Neuronal stem cell (in vitro differentiated cells): ENCODE data around the gene DCDC1.

Source experiments
- DNase-seq: peaks from one replicate; pipeline ENCODE4 v3.0.0-alpha.2; 2013; ENCODE audit warnings: low spot score
- H2AFZ ChIP-seq: one replicate; pipeline ENCODE4 v1.6.1; 2013; ENCODE audit warnings: mild to moderate bottlenecking, low read length, inconsistent platforms
- H2AK5ac ChIP-seq: 2 replicates; pipeline ENCODE4 v1.6.1; 2013; ENCODE audit warnings: low read depth, mild to moderate bottlenecking, inconsistent platforms, low read length, moderate library complexity, mixed read lengths
- H2BK120ac ChIP-seq: 2 replicates; pipeline ENCODE4 v1.6.1; 2013; ENCODE audit warnings: low read depth, mild to moderate bottlenecking, inconsistent platforms, low read length, moderate library complexity, mixed read lengths
- H2BK12ac ChIP-seq: one replicate; pipeline ENCODE4 v1.6.1; 2013; ENCODE audit warnings: low read length, inconsistent platforms
- H2BK15ac ChIP-seq: 2 replicates; pipeline ENCODE4 v1.6.1; 2013; ENCODE audit warnings: mild to moderate bottlenecking, low read length, inconsistent platforms, mixed read lengths
- H2BK5ac ChIP-seq: one replicate; pipeline ENCODE4 v1.6.1; 2013; ENCODE audit warnings: inconsistent platforms, mild to moderate bottlenecking, low read length, moderate library complexity
- H3K14ac ChIP-seq: one replicate; pipeline ENCODE4 v1.6.1; 2013; ENCODE audit warnings: low read length, inconsistent platforms
- H3K18ac ChIP-seq: 2 replicates; pipeline ENCODE4 v1.6.1; 2013; ENCODE audit warnings: low read length, inconsistent platforms
- H3K23ac ChIP-seq: 2 replicates; pipeline ENCODE4 v1.6.1; 2013; ENCODE audit warnings: low read depth, mild to moderate bottlenecking, mixed read lengths, low read length, inconsistent platforms; ENCODE audit not compliant: poor library complexity
- H3K27ac ChIP-seq: replicated peaks from 3 replicates; pipeline ENCODE4 v1.5.1; 2013; ENCODE audit warnings: low read length, inconsistent platforms
- H3K27me3 ChIP-seq, 3 experiments: 2 replicates each; pipeline ENCODE4 v1.6.1; 2013; ENCODE audit warnings: low read length in 3 of 3, mild to moderate bottlenecking in 2 of 3, inconsistent platforms in 1 of 3, low read depth in 1 of 3, mixed read lengths in 1 of 3, moderate library complexity in 1 of 3; ENCODE audit not compliant: control insufficient read depth in 3 of 3, insufficient read depth in 3 of 3
- H3K36me3 ChIP-seq, 2 donors: replicated peaks in 1 of 2; 2 replicates each; pipeline ENCODE4 v1.6.1; 2013; ENCODE audit warnings: low read length in 2 of 2; ENCODE audit not compliant: control insufficient read depth in 2 of 2, insufficient read depth in 2 of 2
- H3K4ac ChIP-seq: 2 replicates; pipeline ENCODE4 v1.6.1; 2013; ENCODE audit warnings: inconsistent platforms, mild to moderate bottlenecking, low read length, moderate library complexity
- H3K4me1 ChIP-seq, 2 donors: 1 replicate in 1 of 2; 2 replicates in 1 of 2; pipeline ENCODE4 v1.6.1; 2013; ENCODE audit warnings: low read length in 2 of 2, low read depth in 1 of 2; ENCODE audit not compliant: control insufficient read depth in 2 of 2, insufficient read depth in 1 of 2
- H3K4me2 ChIP-seq: one replicate; pipeline ENCODE4 v1.6.1; 2013; ENCODE audit warnings: mild to moderate bottlenecking, low read length, inconsistent platforms; ENCODE audit not compliant: insufficient read depth, poor library complexity, severe bottlenecking
- H3K4me3 ChIP-seq, 2 donors: 2 replicates each; pipeline ENCODE4 v1.5.1; 2013; ENCODE audit warnings: low read length in 2 of 2, mild to moderate bottlenecking in 2 of 2, inconsistent platforms in 1 of 2, moderate library complexity in 1 of 2
- H3K79me1 ChIP-seq: one replicate; pipeline ENCODE4 v1.6.1; 2013; ENCODE audit warnings: low read depth, mild to moderate bottlenecking, inconsistent platforms, low read length, moderate library complexity
- H3K9ac ChIP-seq: one replicate; pipeline ENCODE4 v1.6.1; 2013; ENCODE audit warnings: mild to moderate bottlenecking, low read depth, low read length, inconsistent platforms; ENCODE audit not compliant: poor library complexity
- H3K9me3 ChIP-seq, 2 donors: replicated peaks in 1 of 2; 2 replicates each; pipeline versions ENCODE3 to v1.6.1; 2013; ENCODE audit warnings: low read length in 2 of 2, mild to moderate bottlenecking in 2 of 2, inconsistent platforms in 1 of 2, low read depth in 1 of 2, mixed read lengths in 1 of 2, moderate library complexity in 1 of 2; ENCODE audit not compliant: control insufficient read depth in 2 of 2, insufficient read depth in 1 of 2
- H4K8ac ChIP-seq: one replicate; pipeline ENCODE4 v1.6.1; 2013; ENCODE audit warnings: low read depth, mild to moderate bottlenecking, inconsistent platforms, low read length, moderate library complexity
- H4K91ac ChIP-seq: one replicate; pipeline ENCODE4 v1.6.1; 2013; ENCODE audit warnings: low read length, low read depth, mild to moderate bottlenecking, inconsistent platforms; ENCODE audit not compliant: poor library complexity
- WGBS, 2 donors: extraction: QIAGEN DNeasy Blood & Tissue Kit; methylation state at CpG; one replicate each; pipeline ENCODE4 v1.1.7; 2013; ENCODE audit warnings: missing lambda C conversion rate in 2 of 2, mixed read lengths in 1 of 2; ENCODE audit not compliant: insufficient read length in 2 of 2, insufficient replicate concordance in 1 of 2; ENCODE audit errors: extremely low coverage in 2 of 2; 5-methylcytosine and 5-hydroxymethylcytosine counted together

The DCDC1 gene

DNA sequence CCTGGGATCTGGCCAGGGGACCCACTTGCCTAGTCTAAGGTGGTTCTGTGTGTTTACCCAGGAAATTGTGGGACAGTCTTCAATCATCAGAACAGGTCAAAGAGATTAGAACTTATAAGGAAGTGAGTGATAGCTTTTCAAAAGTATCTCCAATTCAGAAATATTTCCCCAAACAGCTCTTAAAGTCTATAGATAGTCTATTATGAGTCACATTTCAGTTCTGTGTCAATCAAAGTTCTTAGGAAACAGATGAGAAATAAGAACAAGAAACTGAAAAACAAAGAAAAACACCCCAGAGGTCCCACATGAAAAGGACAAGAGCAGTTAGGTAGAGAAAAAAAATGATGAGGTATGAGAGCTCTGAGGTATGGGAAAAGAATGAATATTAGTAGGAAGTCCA is 402.0 kb downstream of the DCDC1 start:
- no peak overlapping the region for H3K4ac ChIP-seq
- no peak overlapping the region for H4K91ac ChIP-seq
- H4K8ac ChIP-seq = no peak overlapping the region
- no peaks in the 10 kb centered on the region for H3K79me1 ChIP-seq
- H3K18ac ChIP-seq = no peak overlapping the region
- H3K9me3 ChIP-seq = peaks cover 5 to 7% of the 10 kb centered on the region in 2 donors
- H3K14ac ChIP-seq = no peak overlapping the region
- no peak overlapping the region for H3K27ac ChIP-seq
- H3K23ac ChIP-seq = no peak overlapping the region
- no peak overlapping the region for H3K4me3 ChIP-seq
- H2AFZ ChIP-seq = no peak overlapping the region
- H3K27me3 ChIP-seq = no peaks in the 10 kb centered on the region
- no peak overlapping the region for H2BK15ac ChIP-seq
- H3K36me3 ChIP-seq = no peaks in the 10 kb centered on the region
- no peak overlapping the region for H2BK12ac ChIP-seq
- no peak overlapping the region for H3K4me2 ChIP-seq
- H3K9ac ChIP-seq = no peak overlapping the region
- no peaks in the 10 kb centered on the region for H3K4me1 ChIP-seq
- no peak overlapping the region for H2BK120ac ChIP-seq
- H2BK5ac ChIP-seq = no peak overlapping the region
- no peak overlapping the region for H2AK5ac ChIP-seq
- no peak for DNase-seq

- no peak overlapping the region for H2AK5ac ChIP-seq
- no peak overlapping the region for H2BK5ac ChIP-seq
- no peak overlapping the region for H4K8ac ChIP-seq
- no peak overlapping the region for H3K4me2 ChIP-seq
- H3K27me3 ChIP-seq = no peaks in the 10 kb centered on the region
- H2BK12ac ChIP-seq = no peak overlapping the region
- no peak overlapping the region for H3K4ac ChIP-seq
- H3K9me3 ChIP-seq = no peaks in the 10 kb centered on the region
- H2BK15ac ChIP-seq = no peak overlapping the region
- H3K14ac ChIP-seq = no peak overlapping the region
- H4K91ac ChIP-seq = no peak overlapping the region
- H3K4me3 ChIP-seq = no peak overlapping the region
- H3K27ac ChIP-seq = no peak overlapping the region
- peak; percentile 36 for DNase-seq
- H3K9ac ChIP-seq = no peak overlapping the region
- no peak overlapping the region for H2BK120ac ChIP-seq
- no peak overlapping the region for H2AFZ ChIP-seq
- no CpG with 5 or more reads among the region's 2 CpGs for WGBS, 2 donors
- H3K36me3 ChIP-seq = no peaks in the 10 kb centered on the region
- no peak overlapping the region for H3K23ac ChIP-seq
- H3K79me1 ChIP-seq = no peaks in the 10 kb centered on the region
- peaks cover 0 to 5% of the 10 kb centered on the region in 2 donors for H3K4me1 ChIP-seq
- H3K18ac ChIP-seq = no peak overlapping the region
Measured at GRCh38 chr11:30960387-30960992, 409.0 kb downstream of the DCDC1 start.

- no peak overlapping the region for H2BK120ac ChIP-seq
- no peak overlapping the region for H3K14ac ChIP-seq
- H3K27ac ChIP-seq = no peak overlapping the region
- no peak overlapping the region for H2BK5ac ChIP-seq
- no peaks in the 10 kb centered on the region for H3K27me3 ChIP-seq
- WGBS, 2 donors = no CpG with 5 or more reads among the region's 3 CpGs
- no peaks in the 10 kb centered on the region for H3K79me1 ChIP-seq
- no peak overlapping the region for H3K18ac ChIP-seq
- H3K4me2 ChIP-seq = no peak overlapping the region
- H3K9me3 ChIP-seq = no peaks in the 10 kb centered on the region
- no peak overlapping the region for H2BK12ac ChIP-seq
- H2AK5ac ChIP-seq = no peak overlapping the region
- no peak overlapping the region for H4K8ac ChIP-seq
- no peak overlapping the region for H2AFZ ChIP-seq
- H4K91ac ChIP-seq = peak overlapping the region; percentile 5
- no peak overlapping the region for H3K4me3 ChIP-seq
- no peak for DNase-seq
- no peak overlapping the region for H3K23ac ChIP-seq
- no peak overlapping the region for H3K9ac ChIP-seq
- no peak overlapping the region for H2BK15ac ChIP-seq
- H3K36me3 ChIP-seq = no peaks in the 10 kb centered on the region
- peaks cover 0 to 5% of the 10 kb centered on the region in 2 donors for H3K4me1 ChIP-seq
- no peak overlapping the region for H3K4ac ChIP-seq
Measured at GRCh38 chr11:30956751-30957150, 412.8 kb downstream of the DCDC1 start.

GRCh38 chr11:30949838-30950237 is 419.7 kb downstream of the DCDC1 start:
- Histone ChIP-seq H3K27ac (no peak overlapping the region), H2BK12ac (no peak overlapping the region), H4K8ac (no peak overlapping the region), H3K18ac (no peak overlapping the region), H2AFZ (no peak overlapping the region), H3K27me3 (no peaks in the 10 kb centered on the region), H3K36me3 (no peaks in the 10 kb centered on the region), H3K4me2 (no peak overlapping the region), H3K4me1 (no peaks in the 10 kb centered on the region), H2BK120ac (no peak overlapping the region), H3K79me1 (no peaks in the 10 kb centered on the region), H3K14ac (no peak overlapping the region), H3K9ac (no peak overlapping the region), H3K4me3 (no peak overlapping the region), H3K9me3 (peaks cover 0 to 7% of the 10 kb centered on the region in 2 donors), H3K23ac (no peak overlapping the region), H3K4ac (no peak overlapping the region), H4K91ac (no peak overlapping the region), H2BK15ac (no peak overlapping the region), H2BK5ac (no peak overlapping the region), H2AK5ac (no peak overlapping the region)
- DNase-seq = no peak
- WGBS, 2 donors = no CpG with 5 or more reads among the region's 3 CpGs
